Globus pallidus (tissue), 1 donor: Measurements from ENCODE around the gene PIP5K1C.

Source experiments
- DNase-seq: peaks from one replicate; pipeline ENCODE4 v3.0.0-alpha.2; 2015; ENCODE audit warnings: low spot score

PIP5K1C gene

DNA sequence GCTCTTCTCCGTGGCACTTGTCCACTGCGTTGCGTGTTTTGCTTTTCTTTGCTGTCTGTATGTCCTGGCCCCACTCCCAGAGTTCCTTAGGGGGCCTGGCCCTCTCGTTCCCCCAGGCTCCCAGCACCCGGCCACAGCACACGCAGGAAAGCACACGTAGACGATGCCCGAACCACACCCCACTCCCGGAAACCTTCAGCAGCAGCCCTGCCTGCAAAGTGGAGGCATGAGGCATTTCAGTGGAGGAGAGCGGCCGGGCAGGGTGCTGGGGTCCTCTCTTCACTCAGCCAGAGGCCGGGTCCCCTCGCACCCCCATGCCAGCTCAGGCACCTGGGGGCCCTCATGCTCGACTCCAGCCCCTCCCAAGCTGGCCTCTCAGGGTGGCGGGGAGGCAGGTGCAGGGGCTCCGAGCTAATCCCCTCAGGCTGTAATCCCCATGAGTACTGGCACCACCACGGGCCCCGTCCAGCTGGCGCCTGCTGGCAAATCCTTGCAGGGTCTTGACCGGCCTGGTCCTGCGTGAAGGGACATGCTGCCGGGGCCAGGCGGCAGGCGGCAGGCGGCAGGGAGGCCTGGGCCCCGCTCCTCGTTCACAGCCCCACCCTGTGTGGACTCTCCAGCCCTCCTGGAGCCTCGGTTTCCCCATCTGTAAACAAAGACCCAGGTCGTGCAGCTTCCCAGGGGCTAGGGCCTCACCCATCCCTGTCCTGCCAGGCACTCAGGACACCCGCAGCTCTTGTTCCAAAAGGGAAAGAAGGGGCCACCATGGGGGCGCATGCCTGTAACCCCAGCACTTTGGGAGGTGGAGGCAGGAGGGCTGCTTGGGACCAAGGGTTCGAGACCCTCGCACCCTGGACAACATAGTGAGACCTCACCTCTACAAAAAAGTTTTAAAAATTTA lies 7.0 kb downstream of the PIP5K1C start:
- no peak for DNase-seq

DNA sequence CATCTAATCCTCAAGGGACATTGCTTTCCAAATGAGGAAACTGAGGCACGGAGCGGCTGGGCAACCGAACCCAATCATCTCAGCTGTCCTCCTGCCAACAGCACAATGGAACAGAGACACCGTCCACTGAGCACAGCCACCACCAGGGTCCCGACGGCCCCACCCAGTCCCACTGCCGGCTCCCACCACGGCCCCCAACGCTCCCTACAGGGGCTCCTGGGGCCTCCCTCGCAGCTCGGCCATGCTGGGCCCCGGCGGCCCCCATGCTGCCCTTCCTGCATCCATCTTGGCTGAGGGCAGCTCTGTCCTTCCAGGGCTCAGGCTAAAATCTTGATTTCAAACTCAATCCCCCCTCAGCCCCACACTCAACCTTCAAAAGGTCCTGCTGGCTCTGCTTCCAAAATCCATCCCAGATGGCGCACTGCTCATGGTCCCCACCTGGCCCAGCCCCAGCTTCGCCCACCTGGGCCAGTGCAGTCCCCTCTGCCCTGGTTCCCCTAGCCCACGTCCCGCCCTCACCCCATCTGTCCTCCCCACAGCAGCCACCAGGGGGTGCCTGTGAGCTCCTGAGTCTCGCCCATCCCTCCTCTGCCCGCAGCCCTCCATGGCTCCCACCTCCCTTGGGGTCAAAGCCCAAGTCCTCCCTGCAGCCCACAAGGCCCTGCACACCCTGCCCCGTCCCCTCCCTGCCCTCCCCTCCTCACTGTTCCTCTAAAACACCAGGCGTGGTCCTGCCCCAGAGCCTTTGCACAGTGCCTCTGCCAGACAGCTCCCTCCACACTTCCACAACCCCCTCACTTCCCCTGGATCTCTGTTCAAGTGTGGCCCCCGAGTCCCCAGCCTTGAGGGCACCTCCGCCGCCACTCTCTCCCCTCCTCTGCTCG lies 7.9 kb downstream of the PIP5K1C start:
- no peak for DNase-seq

DNA sequence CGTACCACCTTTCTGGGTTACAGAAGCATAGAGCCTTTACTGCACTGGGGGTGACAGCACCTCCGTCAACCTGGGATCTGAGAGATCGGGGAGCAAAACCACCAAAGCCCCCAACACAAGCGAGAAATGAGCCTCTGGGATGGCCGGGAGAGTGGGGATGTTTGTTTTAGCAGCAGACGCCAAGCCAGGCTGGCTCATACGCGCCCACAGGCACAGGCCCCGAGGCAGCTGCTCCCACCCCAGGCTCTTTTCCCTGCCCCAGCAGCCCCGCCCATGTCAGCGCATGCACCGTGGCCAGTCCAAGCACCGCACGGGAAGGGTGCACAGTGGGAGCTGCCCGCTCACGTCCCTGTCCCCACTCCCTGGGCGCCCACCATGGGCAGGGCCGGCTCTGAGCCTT lies 8.5 kb downstream of the PIP5K1C start:
- no peak for DNase-seq

DNA sequence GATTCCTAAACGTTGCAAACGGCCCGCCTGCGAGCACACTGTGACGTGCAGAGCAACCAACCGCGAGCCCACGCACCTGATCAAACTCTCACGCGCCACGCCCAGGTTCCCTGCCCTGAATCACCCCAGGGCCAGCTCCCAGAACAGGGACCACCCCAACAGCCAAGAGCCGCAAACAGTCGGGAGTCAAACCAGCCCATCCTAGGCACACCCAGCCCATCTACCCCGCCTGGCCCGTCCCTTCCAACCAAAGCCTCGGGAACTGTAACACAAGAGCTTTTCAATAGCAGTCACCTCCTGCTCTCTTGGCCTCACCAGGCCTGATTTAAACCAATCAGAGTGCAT lies 8.9 kb downstream of the PIP5K1C start:
- DNase-seq, result no peak

DNA sequence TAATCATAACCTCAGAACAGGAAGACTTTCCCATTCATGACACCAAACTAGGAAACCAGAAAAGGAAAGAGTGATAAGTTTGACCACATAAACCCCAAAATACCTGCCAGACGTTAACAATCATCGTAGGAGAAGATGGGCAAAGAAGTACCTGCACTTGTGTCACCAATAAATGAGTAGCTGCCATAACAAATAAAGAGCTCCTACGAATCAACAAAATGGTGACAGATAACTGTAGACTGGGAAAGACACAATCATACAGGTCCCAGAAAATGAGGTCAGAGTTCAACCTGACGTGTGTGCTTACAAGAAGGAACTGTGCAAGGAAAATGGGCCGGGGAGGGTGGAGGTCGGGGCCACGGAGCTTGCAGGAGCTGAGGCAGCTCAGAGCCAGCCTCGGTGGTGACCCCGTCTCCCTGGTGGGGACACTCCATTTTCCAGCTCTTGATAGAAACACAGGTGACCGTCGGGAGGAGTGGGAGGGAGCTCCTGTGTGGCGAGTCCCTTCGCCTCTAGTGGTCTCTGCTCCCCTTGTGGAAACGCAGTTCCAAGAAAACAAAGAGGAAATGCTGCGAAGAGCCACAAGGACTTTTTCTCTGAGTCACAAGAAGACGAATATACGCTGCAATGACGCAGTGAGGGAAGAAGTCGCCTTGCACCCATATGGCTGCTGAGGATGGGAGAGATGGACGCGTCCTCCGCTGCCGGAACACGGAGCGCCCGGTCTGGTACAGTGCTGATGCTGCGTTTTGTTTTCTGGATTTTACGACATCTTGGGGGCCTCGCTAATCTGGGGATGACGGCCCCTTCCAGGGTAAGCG lies 9.5 kb downstream of the PIP5K1C start:
- no peak for DNase-seq

DNA sequence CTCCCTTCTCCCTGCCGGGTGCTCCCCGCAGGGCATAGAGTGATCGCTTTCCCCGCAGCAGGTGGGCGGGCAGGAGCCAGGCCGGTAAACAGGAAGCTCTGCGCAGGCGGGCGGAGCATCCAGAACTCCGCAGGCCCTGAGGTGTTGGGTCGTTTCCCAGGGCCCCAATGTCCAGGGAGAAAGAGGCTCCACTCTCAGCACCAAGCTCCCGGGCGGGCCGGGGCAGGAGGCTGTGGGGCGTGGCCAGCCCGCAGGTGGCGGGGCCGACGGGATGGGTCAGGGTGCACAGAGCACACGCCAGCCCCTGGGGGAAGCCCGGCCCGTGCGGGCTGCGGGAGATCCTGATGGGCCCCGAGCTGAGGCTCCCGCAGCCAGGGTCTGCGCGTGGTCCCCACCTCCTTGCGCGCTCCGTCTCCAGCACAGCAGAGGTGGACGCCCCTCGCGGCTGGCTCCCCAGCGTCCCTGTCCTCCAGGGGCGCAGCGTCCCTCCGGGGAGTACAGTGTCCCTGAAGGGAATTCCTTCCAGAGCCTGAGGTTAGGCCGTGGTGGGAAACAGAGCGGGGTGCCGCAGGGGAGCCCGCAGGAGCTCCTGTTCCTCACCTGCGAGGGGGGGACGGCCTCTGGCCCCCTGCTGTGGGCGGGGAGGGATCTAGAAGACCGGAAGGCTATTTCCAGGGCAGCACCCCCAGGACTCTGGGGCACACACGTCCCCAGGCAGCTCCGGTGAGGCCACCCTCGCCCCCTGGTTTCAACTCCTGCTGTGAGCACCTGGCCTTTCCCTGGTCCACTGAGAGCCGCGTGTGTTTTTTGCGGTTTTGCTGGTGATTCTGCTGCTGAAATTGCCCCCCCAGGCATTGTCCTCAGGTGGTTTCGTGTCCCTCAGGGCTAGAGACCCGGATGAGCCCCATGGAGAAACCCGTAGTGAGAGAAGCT lies 12.2 kb downstream of the PIP5K1C start:
- DNase-seq, result no peak

DNA sequence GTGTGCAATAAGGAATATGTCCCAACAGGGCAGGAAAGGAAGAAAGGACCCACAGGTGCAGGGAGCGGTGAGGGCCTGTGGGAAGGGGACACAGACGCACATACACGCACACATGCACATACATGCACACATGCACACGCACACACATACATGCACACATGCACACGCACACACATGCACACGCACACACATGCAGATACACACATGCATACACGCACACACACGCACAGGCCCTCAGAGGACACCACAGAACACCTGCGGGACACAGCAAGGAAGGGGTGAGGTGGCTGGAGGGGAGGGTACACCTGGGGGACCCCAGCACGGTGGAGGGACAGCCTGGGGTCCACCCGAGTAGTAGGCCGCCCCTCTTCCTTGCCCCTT lies 12.9 kb downstream of the PIP5K1C start:
- no peak for DNase-seq

DNA sequence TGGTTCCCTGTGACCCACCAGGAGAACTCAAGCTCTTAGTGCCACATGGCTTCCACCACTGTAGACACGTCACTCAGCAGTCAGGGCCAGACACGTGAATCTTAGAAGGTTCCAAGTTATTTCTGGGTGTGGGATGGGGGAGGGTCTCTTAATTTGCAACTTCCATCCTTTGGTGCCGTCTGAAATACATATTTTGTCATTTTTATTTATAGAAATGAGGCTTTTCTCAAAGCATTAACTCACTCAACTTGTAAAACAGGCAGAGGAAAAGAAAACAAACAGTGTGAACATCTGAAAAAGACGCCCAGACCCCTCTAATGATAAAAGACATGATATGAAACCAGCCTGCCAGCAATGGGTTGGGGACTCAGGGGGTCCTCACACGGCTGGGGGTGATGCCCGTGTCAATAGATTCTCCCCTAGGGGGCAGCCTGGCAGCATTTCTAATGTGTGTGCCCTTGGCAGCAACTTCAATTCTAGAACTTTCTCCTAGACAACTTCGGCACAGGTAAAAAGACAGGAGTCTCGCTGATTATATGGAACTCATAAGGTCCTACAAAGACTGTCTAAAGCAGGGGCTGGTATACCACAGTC lies 15.4 kb downstream of the PIP5K1C start:
- DNase-seq, result no peak

DNA sequence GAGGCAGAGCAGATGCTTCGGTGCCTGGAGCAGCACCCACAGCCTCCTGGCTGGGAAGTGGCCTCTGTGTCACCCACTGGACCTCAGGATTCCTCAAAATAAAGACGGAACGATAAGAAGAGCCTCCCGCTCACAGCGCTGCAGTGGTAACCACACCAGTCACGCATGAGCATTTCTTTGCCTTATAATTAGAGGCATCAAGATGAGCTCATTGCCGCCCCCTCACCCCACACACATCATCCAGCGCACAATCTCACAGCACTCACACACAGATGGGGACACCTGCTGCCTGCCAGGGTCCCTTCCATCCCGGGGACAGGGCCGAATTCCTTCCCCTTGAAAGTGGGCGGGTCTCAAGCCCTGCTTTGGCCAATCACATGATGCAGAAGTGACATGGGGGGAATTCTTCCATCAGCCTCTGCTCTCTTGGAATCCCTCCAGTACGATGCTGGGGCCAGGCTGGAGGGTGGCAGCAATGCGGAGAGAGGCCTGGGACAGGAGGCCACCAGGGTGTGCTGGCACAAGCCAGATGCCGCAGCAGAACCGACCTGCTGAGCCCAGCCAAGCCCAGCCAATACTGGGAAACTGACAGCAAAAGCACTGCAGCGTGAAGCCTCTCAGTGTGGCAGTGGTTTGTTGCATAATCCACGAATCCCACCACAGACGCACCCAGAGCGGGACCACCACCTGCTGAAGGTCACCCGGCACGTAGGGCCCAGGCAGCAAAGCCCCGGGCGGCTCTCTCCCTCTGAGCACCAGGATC lies 16.0 kb downstream of the PIP5K1C start:
- DNase-seq, result no peak

DNA sequence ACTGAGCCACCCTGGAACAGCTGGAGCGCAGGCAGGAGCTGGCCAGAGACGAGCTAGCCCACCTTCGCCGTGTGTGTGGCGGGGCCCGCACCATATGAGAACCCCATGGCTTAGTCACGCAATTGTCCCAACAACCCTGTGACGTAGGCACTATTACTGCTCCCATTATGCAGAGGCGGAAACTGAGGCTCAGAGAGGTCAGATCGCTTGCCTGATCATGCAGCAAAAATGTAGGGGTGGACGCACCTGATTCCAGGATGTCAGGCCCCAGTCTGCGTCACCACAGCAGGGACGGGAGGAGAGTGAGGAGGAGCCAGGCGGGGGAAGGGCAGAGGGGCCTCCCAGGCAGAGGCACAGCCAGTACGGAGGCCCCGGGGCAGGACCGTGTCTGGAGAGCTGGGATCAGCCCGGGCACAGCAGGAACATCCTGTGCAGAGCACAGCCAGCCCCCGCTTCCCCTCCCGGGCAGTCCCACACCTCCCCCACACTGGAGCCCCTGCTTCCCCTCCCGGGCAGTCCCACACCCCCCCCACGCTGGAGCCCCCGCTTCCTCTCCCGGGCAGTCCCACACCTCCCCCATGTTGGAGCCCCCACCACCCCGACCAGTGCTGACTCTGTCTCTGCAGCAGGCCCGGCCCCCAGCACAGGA lies 16.7 kb downstream of the PIP5K1C start:
- DNase-seq, result no peak

DNA sequence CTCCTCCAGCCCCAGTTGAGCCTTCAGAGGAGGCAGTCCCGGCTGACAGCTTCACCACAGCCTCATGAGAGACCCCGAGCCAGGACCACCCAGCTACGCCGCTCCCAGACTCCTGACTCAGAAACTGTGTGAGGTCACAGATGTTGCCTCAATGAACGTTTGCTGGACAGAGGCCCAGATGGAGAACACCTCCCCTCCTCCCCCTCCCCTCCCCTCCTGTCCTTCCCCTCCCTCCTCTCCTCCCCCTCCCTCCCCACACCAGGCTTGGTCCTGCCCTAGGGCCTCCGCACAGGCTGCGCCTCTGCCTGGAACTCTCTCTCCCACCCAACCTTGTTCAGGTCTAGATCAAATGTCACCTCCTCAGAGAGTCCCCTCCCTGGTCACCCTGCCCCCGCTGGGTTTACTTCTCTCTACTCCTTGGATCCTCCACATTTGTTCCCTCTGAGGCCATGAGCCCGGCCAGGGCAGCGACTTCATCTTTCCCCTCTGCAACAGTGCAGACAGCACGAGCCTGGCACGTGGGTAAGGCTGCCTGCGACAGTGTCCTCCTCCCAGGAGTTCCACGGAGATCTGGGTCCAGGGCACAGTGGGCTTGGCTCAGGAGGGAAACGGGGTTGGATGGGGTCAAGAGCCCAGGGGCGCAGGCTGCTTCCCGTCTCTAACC lies 17.4 kb downstream of the PIP5K1C start:
- DNase-seq, result no peak

DNA sequence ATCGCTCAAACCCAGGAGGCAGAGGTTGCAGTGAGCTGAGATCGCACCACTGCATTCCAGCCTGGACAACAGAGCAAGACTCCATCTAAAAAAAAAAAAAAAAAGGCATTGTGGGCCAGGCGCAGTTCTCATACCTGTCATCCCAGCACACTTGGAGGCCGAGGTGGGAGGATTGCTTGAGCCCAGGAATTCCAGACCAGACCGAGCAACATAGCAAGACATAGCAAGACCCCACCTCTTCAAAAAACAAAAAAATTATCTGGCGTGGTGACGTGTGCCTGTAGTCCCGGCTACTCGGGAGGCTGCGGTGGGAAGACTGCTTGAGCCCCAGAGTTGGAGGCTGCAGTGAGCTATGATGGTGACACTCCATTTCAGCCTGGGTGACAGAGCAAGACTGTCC lies 18.0 kb downstream of the PIP5K1C start:
- DNase-seq, result no peak

DNA sequence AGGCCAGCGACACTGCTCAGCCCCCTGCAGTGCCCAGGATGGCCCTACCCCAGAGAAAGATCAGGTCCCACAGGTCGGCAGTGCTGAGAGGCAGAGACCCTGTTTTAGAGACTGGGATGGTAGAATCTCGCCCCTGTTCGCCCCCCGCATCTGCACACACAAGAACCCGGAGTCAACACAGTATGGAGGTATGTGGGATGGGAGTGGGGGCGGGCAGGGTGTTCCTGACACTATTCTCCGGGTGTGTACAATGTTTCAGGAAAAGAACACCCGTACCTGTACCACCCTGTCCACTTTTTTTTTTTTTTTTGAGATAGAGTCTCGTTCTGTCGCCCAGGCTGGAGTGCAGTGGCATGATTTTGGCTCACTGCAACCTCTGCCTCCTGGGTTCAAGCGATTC lies 19.3 kb downstream of the PIP5K1C start:
- DNase-seq, result no peak

DNA sequence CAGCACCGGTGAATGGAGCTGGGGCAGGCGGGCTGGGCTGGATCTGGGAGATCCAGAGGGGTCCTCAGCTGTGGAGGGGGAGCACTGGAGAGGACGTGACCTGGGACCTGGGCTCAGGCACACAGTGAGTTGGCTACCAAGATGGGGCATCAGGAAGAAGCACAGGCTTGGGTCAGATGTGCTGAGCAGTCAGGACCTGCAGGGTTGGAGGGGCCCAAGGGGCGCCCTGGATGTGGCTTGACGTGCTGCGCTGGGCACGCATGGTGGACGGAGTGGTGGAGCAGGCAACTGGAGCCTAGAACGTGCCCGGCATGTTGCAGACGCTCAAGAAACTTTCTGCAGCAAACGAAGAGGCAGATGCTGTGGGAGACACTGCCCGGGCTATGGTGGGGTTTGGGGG lies 20.7 kb downstream of the PIP5K1C start:
- no peak for DNase-seq

DNA sequence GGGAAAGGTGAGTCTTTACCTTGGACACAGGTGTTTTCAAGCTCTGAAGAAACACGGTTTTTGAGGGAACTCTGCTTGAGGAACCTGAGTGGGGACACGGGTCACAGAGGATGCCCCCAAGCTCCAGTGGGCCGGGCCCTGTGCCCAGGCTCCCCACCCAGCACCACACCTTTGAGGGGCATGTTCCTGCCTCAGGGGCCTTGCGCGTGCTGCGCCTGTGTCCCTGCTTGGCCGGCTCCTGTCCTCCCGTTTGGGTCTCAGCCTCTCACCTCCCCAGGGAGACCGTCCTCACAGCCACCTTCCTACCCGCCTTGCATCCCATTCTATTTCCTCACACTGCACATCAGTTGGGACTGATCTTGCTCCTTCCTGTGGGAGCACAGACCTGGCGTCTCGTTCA lies 21.1 kb downstream of the PIP5K1C start:
- no peak for DNase-seq

DNA sequence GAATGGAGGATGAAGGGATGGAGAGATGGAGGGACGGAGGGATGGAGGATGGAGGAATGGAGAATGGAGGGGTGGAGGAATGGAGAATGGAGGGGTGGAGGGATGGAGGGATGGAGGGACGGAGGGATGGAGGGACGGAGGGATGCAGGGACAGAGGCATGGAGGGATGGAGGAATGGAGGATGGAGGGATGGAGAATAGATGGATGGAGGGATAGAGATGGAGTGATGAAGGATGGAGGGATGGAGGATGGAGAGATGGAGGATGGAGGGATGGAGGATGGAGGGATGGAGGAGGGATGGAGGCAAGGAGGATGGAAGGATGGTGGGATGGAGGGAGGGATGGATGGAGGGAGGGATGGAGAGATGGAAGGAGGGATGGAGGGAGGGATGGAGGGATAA lies 22.1 kb downstream of the PIP5K1C start:
- DNase-seq, result no peak

DNA sequence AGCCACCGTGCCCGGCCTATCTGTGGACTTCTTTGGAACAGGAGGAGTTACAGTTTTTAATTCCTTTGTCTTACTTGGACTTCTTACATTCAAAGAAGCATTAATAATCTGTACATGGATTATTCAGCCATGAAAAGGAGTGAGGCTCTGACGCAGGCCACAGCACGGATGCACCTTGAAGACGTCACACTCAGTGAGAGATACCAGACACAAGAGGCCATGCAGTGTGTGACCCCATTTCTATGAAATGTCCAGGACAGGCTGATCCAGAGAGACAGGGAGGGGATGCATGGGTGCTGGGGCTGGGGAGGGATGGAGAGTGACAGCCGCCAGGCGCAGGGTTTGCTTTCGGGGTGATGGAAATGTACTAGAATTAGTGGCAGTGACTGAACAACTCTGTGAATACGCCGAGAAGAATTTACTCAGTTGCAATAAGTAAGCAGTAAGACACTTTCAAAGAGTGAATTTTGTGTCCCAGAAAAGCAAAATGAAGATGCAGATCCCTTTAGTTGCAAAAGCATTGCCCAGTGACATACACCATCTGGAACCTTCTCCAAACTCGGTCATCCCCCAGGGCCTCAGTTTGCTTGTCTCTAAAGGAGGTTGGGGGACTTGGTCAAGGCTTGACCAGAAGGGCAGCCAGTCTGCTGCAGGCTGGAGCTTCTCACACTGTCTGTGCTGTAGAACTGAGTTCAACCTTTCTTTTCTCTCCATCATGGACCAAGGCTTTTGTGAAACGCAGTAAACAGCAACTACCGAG lies 25.3 kb downstream of the PIP5K1C start:
- DNase-seq, result no peak
